Upper lobe of right lung (tissue), 1 donor: ENCODE results near the gene BMPER. TPM values are rescaled to one million over a fixed set of nuclear protein-coding genes. Genes with fewer than 3 reads are reported as not detected.

ENCODE experiments used
- ATAC-seq: fragments of 200-7000 bp; cut with Tn5 transposase; one replicate; pipeline ENCODE4 v1.9.1; 2020; ENCODE audit warnings: mild to moderate bottlenecking, moderate library complexity
- DNase-seq: peaks from one replicate; pipeline ENCODE4 v3.0.0-alpha.2; 2020
- H3K27ac ChIP-seq: fragments of 200-600 bp; one replicate; pipeline ENCODE4 v1.8.0; 2022
- H3K27me3 ChIP-seq: fragments of 200-600 bp; one replicate; pipeline ENCODE4 v1.8.0; 2022; ENCODE audit warnings: mild to moderate bottlenecking
- H3K36me3 ChIP-seq: fragments of 200-600 bp; one replicate; pipeline ENCODE4 v1.8.0; 2022
- H3K4me1 ChIP-seq: fragments of 200-600 bp; one replicate; pipeline ENCODE4 v1.8.0; 2022
- H3K4me3 ChIP-seq: fragments of 200-600 bp; one replicate; pipeline ENCODE4 v1.8.0; 2022; ENCODE audit warnings: mild to moderate bottlenecking
- H3K9me3 ChIP-seq: fragments of 200-600 bp; one replicate; pipeline ENCODE4 v1.8.0; 2022
- CTCF ChIP-seq: fragments of 200-600 bp; IDR thresholded peaks from one replicate; pipeline ENCODE4 v1.8.0; 2022; ENCODE audit warnings: antibody characterized with exemption
- intact Hi-C: fragments of 100-400 bp; cut with DNase I; formaldehyde crosslinking; loops from one replicate; pipeline ENCODE4 v1.11.0; 2022
- total RNA-seq: library from RNA; stranded (reverse); fragmentation: NEBNext Ultra II Directional; extraction: Animal tissue kit (Norgen Biotek cat#: 25700); gene quantifications from one replicate; pipeline ENCODE4 v1.2.1, GENCODE V29; 2021
- donor health status: DM: no; HTN: yes; CAD: no; lungs with severe emphysema.

The BMPER gene
- total RNA-seq, 1 donor from 2014 or later: 10.0 TPM

GRCh38 chr7:34133983-34134782 is 228.8 kb downstream of the BMPER start:
- H3K27ac ChIP-seq: no peak overlapping the region
- H3K4me3 ChIP-seq: no peak overlapping the region
- no peak for DNase-seq
- intact Hi-C loops: no loop called here
- ATAC-seq: peak; percentile 41
- H3K9me3 ChIP-seq: no peaks in the 10 kb centered on the region
- no peaks in the 10 kb centered on the region for H3K4me1 ChIP-seq
- H3K27me3 ChIP-seq: no peaks in the 10 kb centered on the region
- peak; percentile 56 for TF ChIP-seq CTCF
- H3K36me3 ChIP-seq: no peaks in the 10 kb centered on the region

- no peak overlapping the region for H3K4me3 ChIP-seq
- no peaks in the 10 kb centered on the region for H3K27me3 ChIP-seq
- intact Hi-C loops: no loop called here
- no peak overlapping the region for H3K27ac ChIP-seq
- no peak for ATAC-seq
- H3K9me3 ChIP-seq: no peaks in the 10 kb centered on the region
- no peak for TF ChIP-seq CTCF
- H3K4me1 ChIP-seq: no peaks in the 10 kb centered on the region
- no peaks in the 10 kb centered on the region for H3K36me3 ChIP-seq
- no peak for DNase-seq
These were observed 230.6 kb downstream of the BMPER start for GRCh38 chr7:34135924-34136323.

- DNase-seq (no peak), ATAC-seq (no peak)
- no peaks in the 10 kb centered on the region for H3K4me1 ChIP-seq
- no peaks in the 10 kb centered on the region for H3K36me3 ChIP-seq
- no peaks in the 10 kb centered on the region for H3K27me3 ChIP-seq
- no peak overlapping the region for H3K27ac ChIP-seq
- no peaks in the 10 kb centered on the region for H3K9me3 ChIP-seq
- no peak overlapping the region for H3K4me3 ChIP-seq
- intact Hi-C loops: no loop called here
- no peak for TF ChIP-seq CTCF
These were observed 231.4 kb downstream of the BMPER start for GRCh38 chr7:34136698-34137097.

- intact Hi-C loops: no loop called here
- H3K4me3 ChIP-seq: no peak overlapping the region
- no peaks in the 10 kb centered on the region for H3K4me1 ChIP-seq
- no peaks in the 10 kb centered on the region for H3K9me3 ChIP-seq
- DNase-seq: no peak
- no peak for TF ChIP-seq CTCF
- no peak overlapping the region for H3K27ac ChIP-seq
- no peak for ATAC-seq
- no peaks in the 10 kb centered on the region for H3K36me3 ChIP-seq
- no peaks in the 10 kb centered on the region for H3K27me3 ChIP-seq
These were observed 231.8 kb downstream of the BMPER start for GRCh38 chr7:34137176-34137575.

GRCh38 chr7:34138483-34138882 is 233.1 kb downstream of the BMPER start:
- TF ChIP-seq CTCF: no peak
- no peaks in the 10 kb centered on the region for H3K36me3 ChIP-seq
- ATAC-seq (no peak), DNase-seq (no peak)
- intact Hi-C loops: no loop called here
- no peak overlapping the region for H3K27ac ChIP-seq
- no peaks in the 10 kb centered on the region for H3K27me3 ChIP-seq
- H3K4me1 ChIP-seq: no peaks in the 10 kb centered on the region
- no peaks in the 10 kb centered on the region for H3K9me3 ChIP-seq
- H3K4me3 ChIP-seq: no peak overlapping the region

GRCh38 chr7:34139086-34139485 is 233.7 kb downstream of the BMPER start:
- Histone ChIP-seq H3K27me3 (no peaks in the 10 kb centered on the region), H3K4me3 (no peak overlapping the region), H3K36me3 (no peaks in the 10 kb centered on the region), H3K9me3 (no peaks in the 10 kb centered on the region), H3K4me1 (no peaks in the 10 kb centered on the region), H3K27ac (no peak overlapping the region)
- DNase-seq (no peak), ATAC-seq (no peak)
- TF ChIP-seq CTCF: no peak
- intact Hi-C loops: no loop called here
